OCI-LY7 (cell line): Measurements from ENCODE around the gene SPG21. TPM values are rescaled to one million over a fixed set of nuclear protein-coding genes. Genes with fewer than 3 reads are reported as not detected.

ENCODE experiments used
- BruUV-seq: library from RNA; stranded (reverse); fragments of 400-500 nt; replicated peaks from 2 replicates; lab custom pipeline; 2021; lab: Mats Ljungman, UMichigan
- CTCF ChIA-PET: fragments of 300-600 bp; sonication (Branson Sonifier 250); formaldehyde crosslinking; loops from one replicate; lab custom pipeline; 2022; ENCODE audit warnings: antibody characterized with exemption; ENCODE audit not compliant: unreplicated experiment; lab: Charles Lee
- POLR2A ChIA-PET: fragments of 300-600 bp; sonication (Branson Sonifier 250); formaldehyde crosslinking; loops from one replicate; lab custom pipeline; 2022; ENCODE audit warnings: antibody characterized with exemption; lab: Charles Lee
- DNase-seq: peaks from one replicate; pipeline ENCODE4 v3.0.0-alpha.2; 2015; ENCODE audit warnings: low spot score
- H2AFZ ChIP-seq: fragments of 200-600 bp; sonication (generic), shearing (Covaris generic); 2 replicates; pipeline ENCODE4 v1.6.1; 2014; ENCODE audit warnings: mild to moderate bottlenecking, antibody characterized with exemption, low read length, moderate library complexity
- H3K27ac ChIP-seq: fragments of 200-600 bp; sonication (generic); 2 replicates; pipeline ENCODE4 v1.5.1; 2014; ENCODE audit warnings: mixed run types, low read depth, mild to moderate bottlenecking, moderate library complexity, low read length, inconsistent platforms; ENCODE audit not compliant: poor library complexity, severe bottlenecking
- H3K36me3 ChIP-seq: fragments of 200-600 bp; sonication (generic); 2 replicates; pipeline ENCODE4 v1.6.1; 2014; ENCODE audit warnings: mild to moderate bottlenecking, antibody characterized with exemption, low read length, moderate library complexity, mixed read lengths; ENCODE audit not compliant: insufficient read depth
- H3K4me1 ChIP-seq: fragments of 200-600 bp; sonication (generic); 2 replicates; pipeline ENCODE4 v1.5.1; 2014; ENCODE audit warnings: mild to moderate bottlenecking, low read length; ENCODE audit not compliant: insufficient read depth, poor library complexity, severe bottlenecking
- H3K4me2 ChIP-seq: fragments of 200-600 bp; sonication (generic); 2 replicates; pipeline ENCODE4 v1.6.1; 2014; ENCODE audit warnings: mild to moderate bottlenecking, low read length
- H3K4me3 ChIP-seq: fragments of 200-600 bp; sonication (generic); 2 replicates; pipeline ENCODE4 v1.5.1; 2014; ENCODE audit warnings: mild to moderate bottlenecking, low read depth, low read length; ENCODE audit not compliant: poor library complexity, severe bottlenecking
- H3K79me2 ChIP-seq: fragments of 200-600 bp; sonication (generic); 2 replicates; pipeline ENCODE4 v1.6.1; 2016; ENCODE audit warnings: low read depth, mild to moderate bottlenecking, low read length, moderate library complexity, mixed read lengths; ENCODE audit not compliant: insufficient read depth
- H3K9me2 ChIP-seq: fragments of 200-600 bp; sonication (generic); 2 replicates; pipeline ENCODE4 v1.6.1; 2016; ENCODE audit warnings: mild to moderate bottlenecking, low read length, mixed read lengths; ENCODE audit not compliant: insufficient read depth
- H3K9me3 ChIP-seq: fragments of 200-600 bp; sonication (generic); 2 replicates; pipeline ENCODE4 v1.6.1; 2014; ENCODE audit warnings: mild to moderate bottlenecking, mixed run types, low read length, mixed read lengths
- H4K20me1 ChIP-seq: fragments of 200-600 bp; sonication (generic); 2 replicates; pipeline ENCODE4 v1.6.1; 2014; ENCODE audit warnings: mild to moderate bottlenecking, antibody characterized with exemption, low read length, moderate library complexity, mixed read lengths; ENCODE audit not compliant: insufficient read depth
- CTCF ChIP-seq: fragments of 200-600 bp; sonication (generic); conservative IDR thresholded peaks from 2 replicates; pipeline ENCODE4 v1.5.1; 2014; ENCODE audit warnings: mild to moderate bottlenecking, antibody characterized with exemption, low read length, moderate library complexity, mixed read lengths
- EZH2phosphoT487 ChIP-seq: fragments of 200-600 bp; sonication (generic); IDR thresholded peaks from 2 replicates; pipeline ENCODE4 v1.6.1; 2018; ENCODE audit warnings: low read depth, borderline replicate concordance, mild to moderate bottlenecking, mixed run types, antibody characterized with exemption, low read length, moderate library complexity, mixed read lengths
- intact Hi-C: fragments of 100-400 bp; cut with micrococcal nuclease; formaldehyde crosslinking; loops from one replicate; pipeline ENCODE4 v1.10.0; 2022; ENCODE audit not compliant: unreplicated experiment
- total RNA-seq, 2 experiments: library from RNA; depleted of rRNA in 1 of 2; stranded (reverse); fragments of >200 nt in 1 of 2; shearing (Covaris generic) in 1 of 2; gene quantifications; 2 replicates each; pipeline ENCODE4 v1.2.3, GENCODE V29; 2014 to 2022

The SPG21 gene
- total RNA-seq, 2 experiments from 2014 or later, result 56.4 to 83.9 TPM

GRCh38 chr15:65028338-65028737 lies 38.6 kb upstream of the SPG21 start:
- Histone ChIP-seq H3K4me1 (peaks cover 16% of the 10 kb centered on the region), H3K4me2 (peak overlapping the region; percentile 75), H3K4me3 (peak overlapping the region; percentile 80), H3K79me2 (peaks cover 13% of the 10 kb centered on the region; the same call in 1 of the 2 replicates), H3K9me2 (no peaks in the 10 kb centered on the region), H2AFZ (peak overlapping the region; percentile 24; the same call in 1 of the 2 replicates), H3K27ac (no peak overlapping the region), H4K20me1 (no peaks in the 10 kb centered on the region), H3K36me3 (peaks cover 25% of the 10 kb centered on the region), H3K9me3 (no peaks in the 10 kb centered on the region)
- ChIA-PET CTCF (no interaction called here), POLR2A (no interaction called here)
- no TSS peak for BruUV-seq
- no peak for TF ChIP-seq CTCF
- no peak for TF ChIP-seq EZH2phosphoT487
- peak; percentile 27 for DNase-seq
- intact Hi-C loops, result loop anchor here (5.0 kb wide), 2 partner anchors 186 to 296 kb away; partner anchors contain the start of gene PLEKHO2

- Histone ChIP-seq H3K36me3 (peaks cover 25% of the 10 kb centered on the region), H4K20me1 (no peaks in the 10 kb centered on the region), H3K4me1 (peaks cover 12% of the 10 kb centered on the region), H3K9me2 (no peaks in the 10 kb centered on the region), H3K27ac (no peak overlapping the region), H2AFZ (no peak overlapping the region), H3K4me3 (peak overlapping the region; percentile 80), H3K4me2 (peak overlapping the region; percentile 75), H3K79me2 (peaks cover 13% of the 10 kb centered on the region; the same call in 1 of the 2 replicates), H3K9me3 (no peaks in the 10 kb centered on the region)
- no peak for DNase-seq
- ChIA-PET POLR2A (interaction anchor here (0.6 to 0.7 kb wide), 2 partner anchors 16 to 188 kb away, joined by 3 read pairs; no protein-coding TSS in a partner anchor), CTCF (interaction anchor here (0.6 kb wide), 1 partner anchor 146 kb away, joined by 3 read pairs; no protein-coding TSS in a partner anchor)
- intact Hi-C loops, result loop anchor here (5.0 kb wide), 2 partner anchors 185 to 295 kb away; partner anchors contain the start of gene PLEKHO2
- TF ChIP-seq CTCF (no peak), EZH2phosphoT487 (no peak)
- BruUV-seq, result no TSS peak
Measured at GRCh38 chr15:65027593-65027992, 37.9 kb upstream of the SPG21 start.

DNA sequence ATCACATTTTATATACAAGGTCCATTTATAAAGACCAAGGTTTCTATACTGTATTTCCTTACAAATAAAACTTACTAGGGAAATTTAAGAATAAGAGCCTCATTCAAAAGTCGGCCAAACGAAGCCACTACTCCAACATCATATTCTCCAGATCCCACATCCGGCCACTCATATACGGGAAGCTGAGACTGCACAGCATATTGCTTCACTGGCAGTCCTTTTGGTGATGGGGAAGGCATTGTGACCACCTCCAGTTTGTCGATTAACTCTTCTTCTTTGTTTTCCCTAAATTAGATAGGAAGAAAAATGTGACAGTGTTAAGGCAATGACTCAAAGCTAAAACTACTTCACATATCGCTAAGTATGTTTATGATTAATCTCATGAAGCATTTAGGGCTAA lies 37.0 kb upstream of the SPG21 start:
- Histone ChIP-seq H3K4me1 (peaks cover 12% of the 10 kb centered on the region), H3K4me3 (no peak overlapping the region), H3K9me2 (no peaks in the 10 kb centered on the region), H3K36me3 (peaks cover 25% of the 10 kb centered on the region), H3K9me3 (no peaks in the 10 kb centered on the region), H3K79me2 (peaks cover 13% of the 10 kb centered on the region; the same call in 1 of the 2 replicates), H2AFZ (no peak overlapping the region), H3K27ac (no peak overlapping the region), H4K20me1 (no peaks in the 10 kb centered on the region), H3K4me2 (no peak overlapping the region)
- ChIA-PET POLR2A (interaction anchor here (0.5 to 0.7 kb wide), 4 partner anchors 15 to 651 kb away, joined by 3 read pairs; no protein-coding TSS in a partner anchor), CTCF (interaction anchor here (0.6 kb wide), 1 partner anchor 145 kb away, joined by 3 read pairs; no protein-coding TSS in a partner anchor)
- BruUV-seq, result no TSS peak
- TF ChIP-seq CTCF (no peak), EZH2phosphoT487 (no peak)
- DNase-seq, result no peak
- intact Hi-C loops, result loop anchor here (5.0 kb wide), 2 partner anchors 184 to 294 kb away; partner anchors contain the start of gene PLEKHO2
